Fibroblast of skin of scalp (primary cell): ENCODE results near the gene ATAD3B.
A peak's percentile ranks its signal among the peaks of the same experiment; 100 is the strongest.
"Not testable (repeated sequence)": the region's sequence is repeated elsewhere in the genome, so short reads cannot be mapped to it uniquely, and the experiment has no call there.

ENCODE experiments used
- DNase-seq: peaks from one replicate; pipeline ENCODE4 v3.0.0-alpha.2; 2013

ATAD3B gene

DNA sequence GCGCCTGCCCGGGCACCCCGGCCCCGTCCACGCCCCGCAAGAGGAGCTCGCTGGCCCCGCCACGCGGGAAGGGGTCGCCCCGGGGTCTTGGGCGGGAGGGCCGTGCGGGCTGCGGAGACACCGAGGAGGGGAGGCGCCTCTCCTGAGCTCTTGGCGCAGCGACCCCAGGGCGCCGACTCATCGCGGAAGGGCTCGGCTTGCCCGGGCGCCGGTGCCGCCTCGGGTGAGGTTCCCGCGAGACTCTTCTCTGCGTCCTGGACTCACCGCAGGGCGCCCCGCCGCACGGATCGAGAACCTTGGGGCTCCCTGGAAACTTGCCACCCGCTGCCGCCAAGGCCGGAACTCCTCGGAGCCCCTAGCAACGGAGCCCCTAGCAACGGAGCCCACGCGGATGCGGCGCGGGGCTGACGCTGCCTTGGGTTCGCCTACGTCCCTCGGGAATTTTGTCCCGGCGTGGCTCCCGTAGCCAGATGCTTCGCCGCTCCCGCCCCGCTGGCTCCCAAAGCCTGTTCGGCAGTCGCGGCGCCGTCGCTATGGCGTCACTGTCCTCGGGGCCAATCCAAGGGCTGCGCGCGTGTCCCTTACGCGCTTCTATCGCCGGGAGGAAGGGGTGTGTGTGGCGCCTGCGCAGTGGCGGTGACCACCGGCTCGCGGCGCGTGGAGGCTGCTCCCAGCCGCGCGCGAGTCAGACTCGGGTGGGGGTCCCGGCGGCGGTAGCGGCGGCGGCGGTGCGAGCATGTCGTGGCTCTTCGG lies 40.1 kb downstream of the ATAD3B start, which contains the start of gene ATAD3A:
Gene ATAD3A (plus strand): TSS at position 630 of the 753 bp plus-strand sequence. CDS start 107 bp downstream, at position 737.
- DNase-seq = peak; percentile 98

- DNase-seq = not testable (repeated sequence)
Observed at GRCh38 chr1:1512425-1512824, 40.9 kb downstream of the ATAD3B start.

- DNase-seq = not testable (repeated sequence)
Observed at GRCh38 chr1:1513675-1514074, 42.1 kb downstream of the ATAD3B start.

- DNase-seq = not testable (repeated sequence)
Observed at GRCh38 chr1:1514376-1514775, 42.8 kb downstream of the ATAD3B start.

- DNase-seq = not testable (repeated sequence)
Observed at GRCh38 chr1:1516923-1517322, 45.4 kb downstream of the ATAD3B start.

- no peak for DNase-seq
Observed at GRCh38 chr1:1517973-1518620, 46.5 kb downstream of the ATAD3B start.

DNA sequence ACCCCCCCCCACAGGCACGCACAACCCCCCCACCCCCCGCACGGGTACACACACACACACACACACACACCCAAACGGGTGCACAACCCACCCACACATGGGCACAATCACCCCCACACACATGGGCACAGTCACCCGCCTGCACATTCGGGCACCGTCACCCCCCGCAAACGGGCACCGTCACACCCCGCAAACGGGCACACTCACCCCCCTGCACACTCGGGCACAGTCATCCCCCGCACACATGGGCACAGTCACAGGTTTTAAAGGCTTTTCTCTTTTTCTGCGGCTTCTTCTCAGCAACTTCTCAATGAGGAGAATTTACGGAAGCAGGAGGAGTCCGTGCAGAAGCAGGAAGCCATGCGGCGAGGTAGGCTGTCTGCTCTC lies 47.0 kb downstream of the ATAD3B start:
- DNase-seq = not testable (repeated sequence)

GRCh38 chr1:1519805-1520505 lies 48.4 kb downstream of the ATAD3B start:
- DNase-seq = not testable (repeated sequence)

GRCh38 chr1:1521331-1521730 lies 49.8 kb downstream of the ATAD3B start:
- DNase-seq = no peak

DNA sequence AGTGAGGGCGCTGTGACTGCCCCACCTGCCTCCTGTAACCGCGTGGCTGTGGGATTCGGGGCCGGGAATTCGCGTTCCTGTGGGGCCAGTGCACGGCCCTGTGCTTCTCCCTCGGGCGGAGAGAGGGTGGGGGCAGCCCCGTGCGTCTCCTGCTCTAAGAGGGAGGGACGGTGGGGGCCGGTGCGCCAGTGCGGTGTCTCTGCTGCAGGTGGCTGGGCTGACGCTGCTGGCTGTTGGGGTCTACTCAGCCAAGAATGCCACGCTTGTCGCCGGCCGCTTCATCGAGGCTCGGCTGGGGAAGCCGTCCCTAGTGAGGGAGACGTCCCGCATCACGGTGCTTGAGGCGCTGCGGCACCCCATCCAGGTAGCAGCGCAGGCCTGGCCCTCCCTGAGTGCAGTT lies 51.0 kb downstream of the ATAD3B start:
- not testable (repeated sequence) for DNase-seq

GRCh38 chr1:1523226-1523625 lies 51.7 kb downstream of the ATAD3B start:
- not testable (repeated sequence) for DNase-seq

GRCh38 chr1:1523651-1524050 lies 52.1 kb downstream of the ATAD3B start:
- not testable (repeated sequence) for DNase-seq

DNA sequence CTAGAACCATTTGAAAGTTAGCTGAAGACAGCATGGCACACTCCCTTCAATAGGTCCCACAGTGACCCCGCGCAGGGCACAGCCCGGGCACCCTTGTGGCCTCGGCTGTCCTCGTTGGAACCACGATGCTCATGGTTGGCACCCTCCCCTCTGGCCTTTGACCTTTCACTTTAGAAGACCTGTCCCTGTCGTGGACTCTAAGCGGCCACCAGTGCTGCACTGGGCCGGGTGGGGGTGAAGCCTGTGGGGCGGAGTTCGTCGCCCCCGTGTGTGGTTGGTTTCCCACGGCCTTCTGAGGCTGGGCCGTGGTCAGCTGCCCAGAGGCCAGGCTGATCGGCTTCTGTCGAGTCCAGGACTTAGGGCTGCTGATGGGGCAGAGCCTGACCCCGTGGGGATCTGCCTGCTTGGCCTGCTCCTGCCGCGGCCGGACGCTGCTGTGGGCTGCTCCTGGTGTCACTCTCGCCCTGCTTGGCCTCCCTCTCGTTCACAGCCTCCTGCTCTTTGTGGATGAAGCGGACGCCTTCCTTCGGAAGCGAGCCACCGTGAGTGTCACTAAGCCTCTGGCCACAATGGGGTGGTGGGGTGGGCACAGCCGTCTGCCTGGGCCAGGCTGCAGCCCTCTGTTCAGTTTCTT lies 53.3 kb downstream of the ATAD3B start:
- not testable (repeated sequence) for DNase-seq

- DNase-seq = not testable (repeated sequence)
Observed at GRCh38 chr1:1526476-1526875, 54.9 kb downstream of the ATAD3B start.

- DNase-seq = no peak
Observed at GRCh38 chr1:1527092-1527816, 55.7 kb downstream of the ATAD3B start.

DNA sequence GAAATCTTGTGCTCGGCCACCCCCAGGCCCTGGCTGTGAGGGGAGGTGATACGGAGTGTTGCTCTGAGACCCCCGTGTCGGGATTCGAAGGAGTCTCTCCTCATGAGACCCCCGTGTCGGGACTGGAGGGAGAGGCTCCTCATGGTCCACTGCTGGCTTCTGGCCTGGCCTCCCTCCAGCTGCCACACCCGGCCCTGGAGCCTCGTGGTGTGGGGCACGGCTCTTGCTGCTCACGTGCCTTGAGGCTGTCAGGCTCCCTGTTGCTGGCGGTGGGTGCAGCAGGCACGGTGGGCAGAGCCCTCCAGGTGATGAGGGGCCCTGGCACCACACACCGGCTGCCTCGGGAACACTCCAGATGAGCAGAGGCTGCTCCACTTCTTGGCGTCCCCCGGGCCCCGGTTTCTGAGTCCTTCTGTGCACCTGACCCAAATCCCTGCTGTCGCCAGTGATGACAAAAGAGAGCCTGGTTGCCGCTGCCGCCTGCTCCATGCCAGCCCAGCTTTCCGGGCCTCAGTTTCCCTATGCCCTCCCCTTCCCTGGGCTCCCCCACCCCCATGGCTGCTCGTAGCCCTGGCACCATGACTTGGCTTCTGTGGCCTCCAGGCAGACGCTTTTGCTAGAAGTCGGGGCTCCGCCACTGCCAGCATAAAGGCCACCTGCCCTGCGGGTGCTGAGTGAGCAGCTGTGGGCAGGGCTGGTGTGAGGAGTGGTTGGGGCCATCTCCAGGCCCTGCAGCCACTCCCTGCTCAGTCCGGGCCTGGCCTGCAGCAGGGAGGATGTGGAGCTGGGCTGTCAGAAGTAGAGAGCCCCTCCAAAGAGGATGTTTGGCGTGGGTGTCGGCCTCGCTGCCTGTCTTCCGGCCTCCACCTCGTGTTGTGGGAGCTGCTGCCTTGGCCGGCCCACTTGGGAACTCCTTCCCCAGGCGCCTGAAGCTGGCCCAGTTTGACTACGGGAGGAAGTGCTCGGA lies 57.0 kb downstream of the ATAD3B start:
- no peak for DNase-seq

GRCh38 chr1:1529321-1529720 lies 57.8 kb downstream of the ATAD3B start:
- no peak for DNase-seq

- no peak for DNase-seq
Observed at GRCh38 chr1:1529936-1530335, 58.4 kb downstream of the ATAD3B start.

- no peak for DNase-seq
Observed at GRCh38 chr1:1531947-1532346, 60.4 kb downstream of the ATAD3B start.

GRCh38 chr1:1533176-1533893 lies 61.8 kb downstream of the ATAD3B start:
- not testable (repeated sequence) for DNase-seq
